T47D (cell line): ENCODE data around the gene COMP.

Source experiments
- DNase-seq, 2 experiments: peaks; one replicate each; pipeline versions ENCODE4 v3.0.0 to v3.0.0-alpha.2; 2011 to 2012; ENCODE audit warnings: low read depth in 1 of 2, low spot score in 1 of 2
- JUND ChIP-seq: IDR thresholded peaks from 2 replicates; pipeline ENCODE4 v1.6.1; 2012; ENCODE audit warnings: low read depth
- in situ Hi-C: cut with HindIII; loops from 2 replicates; pipeline ENCODE4 v1.10.0; 2016; ENCODE audit warnings: low sequenced_read_pairs, low pct_unique_long_range_greater_than_20kb

COMP gene

GRCh38 chr19:18785179-18786124, 5.7 kb downstream of the COMP start:
- in situ Hi-C loops, result no loop called here
- no peak for TF ChIP-seq JUND
- DNase-seq, result peak; percentile 89 to 96

GRCh38 chr19:18784786-18785120, 6.4 kb downstream of the COMP start:
- in situ Hi-C loops, result no loop called here
- no peak for TF ChIP-seq JUND
- DNase-seq, result no peak

GRCh38 chr19:18783958-18784785, 6.9 kb downstream of the COMP start:
- in situ Hi-C loops, result no loop called here
- no peak for DNase-seq
- TF ChIP-seq JUND, result no peak

GRCh38 chr19:18782559-18783225, 8.4 kb downstream of the COMP start:
- TF ChIP-seq JUND, result no peak
- no peak for DNase-seq
- in situ Hi-C loops, result no loop called here

- DNase-seq, result no peak
- no peak for TF ChIP-seq JUND
- in situ Hi-C loops, result no loop called here
Observed at GRCh38 chr19:18781885-18782527, 9.1 kb downstream of the COMP start.

- in situ Hi-C loops, result no loop called here
- no peak for TF ChIP-seq JUND
- no peak for DNase-seq
Observed at GRCh38 chr19:18781047-18781600, 10.0 kb downstream of the COMP start.

GRCh38 chr19:18780631-18781030, 10.5 kb downstream of the COMP start:
- in situ Hi-C loops, result no loop called here
- no peak for TF ChIP-seq JUND
- DNase-seq, result no peak

GRCh38 chr19:18780081-18780480, 11.0 kb downstream of the COMP start:
- TF ChIP-seq JUND, result no peak
- in situ Hi-C loops, result no loop called here
- DNase-seq, result no peak

GRCh38 chr19:18778826-18779495, 12.1 kb downstream of the COMP start:
- no peak for DNase-seq
- TF ChIP-seq JUND, result no peak
- in situ Hi-C loops, result no loop called here

- no peak for DNase-seq
- TF ChIP-seq JUND, result no peak
- in situ Hi-C loops, result no loop called here
Observed at GRCh38 chr19:18778076-18778389, 13.1 kb downstream of the COMP start.

- in situ Hi-C loops, result no loop called here
- TF ChIP-seq JUND, result no peak
- DNase-seq, result no peak
Observed at GRCh38 chr19:18777301-18778075, 13.6 kb downstream of the COMP start.
